GM23338 (cell line): Measurements from ENCODE around the gene UHMK1. TPM values are rescaled to one million over a fixed set of nuclear protein-coding genes. Genes with fewer than 3 reads are reported as not detected.

Experiments used
- ATAC-seq: fragments of 200-7000 bp; cut with Tn5 transposase; 3 replicates; pipeline ENCODE4 v1.9.1; 2020
- DNase-seq: peaks from one replicate; pipeline ENCODE4 v3.0.0-alpha.2; 2015; ENCODE audit warnings: low spot score
- H2AFZ ChIP-seq: fragments of 200-600 bp; sonication (generic); 2 replicates; pipeline ENCODE4 v1.8.0; 2016; ENCODE audit warnings: antibody characterized with exemption, mild to moderate bottlenecking, moderate library complexity
- H3F3A ChIP-seq: fragments of 200-600 bp; sonication (generic); replicated peaks from 2 replicates; pipeline ENCODE4 v1.8.0; 2017; ENCODE audit warnings: antibody characterized with exemption, mixed run types, low read depth
- H3K27ac ChIP-seq: fragments of 200-600 bp; sonication (generic); 2 replicates; pipeline ENCODE4 v1.6.1; 2016; ENCODE audit warnings: low read depth
- H3K27me3 ChIP-seq: fragments of 200-600 bp; sonication (generic); 2 replicates; pipeline ENCODE4 v1.8.0; 2016; ENCODE audit warnings: mild to moderate bottlenecking, mixed run types, moderate library complexity; ENCODE audit not compliant: insufficient read depth
- H3K36me3 ChIP-seq: fragments of 200-600 bp; sonication (generic); 2 replicates; pipeline ENCODE4 v1.8.0; 2016; ENCODE audit warnings: mild to moderate bottlenecking; ENCODE audit not compliant: insufficient read depth
- H3K4me1 ChIP-seq: fragments of 200-600 bp; sonication (generic); 2 replicates; pipeline ENCODE4 v1.8.0; 2016; ENCODE audit warnings: mild to moderate bottlenecking, moderate library complexity; ENCODE audit not compliant: insufficient read depth
- H3K4me2 ChIP-seq: fragments of 200-600 bp; sonication (generic); 2 replicates; pipeline ENCODE4 v1.7.1; 2017; ENCODE audit warnings: mixed run types
- H3K4me3 ChIP-seq: fragments of 200-600 bp; sonication (generic); 2 replicates; pipeline ENCODE4 v1.6.1; 2016; ENCODE audit warnings: mixed run types
- H3K79me2 ChIP-seq: fragments of 200-600 bp; sonication (generic); replicated peaks from 2 replicates; pipeline ENCODE4 v1.8.0; 2017; ENCODE audit warnings: mild to moderate bottlenecking; ENCODE audit not compliant: insufficient read depth
- H3K9me2 ChIP-seq: fragments of 200-600 bp; sonication (generic); 2 replicates; pipeline ENCODE4 v1.8.0; 2017; ENCODE audit not compliant: insufficient read depth
- H4K20me1 ChIP-seq: fragments of 200-600 bp; sonication (generic); replicated peaks from 2 replicates; pipeline ENCODE4 v1.8.0; 2017; ENCODE audit warnings: mild to moderate bottlenecking; ENCODE audit not compliant: insufficient read depth
- H3K27ac Mint-ChIP-seq: 2 replicates; pipeline ENCODE4 v1.8.0; 2020; ENCODE audit warnings: inconsistent platforms, mild to moderate bottlenecking, moderate library complexity, mixed read lengths
- H3K27me3 Mint-ChIP-seq: 3 replicates; pipeline ENCODE4 v1.8.0; 2022; ENCODE audit warnings: low read depth, mild to moderate bottlenecking, moderate library complexity, mixed read lengths, inconsistent platforms; ENCODE audit not compliant: insufficient read depth, poor library complexity
- H3K36me3 Mint-ChIP-seq: 3 replicates; pipeline ENCODE4 v1.8.0; 2021; ENCODE audit warnings: low read depth, mild to moderate bottlenecking, inconsistent platforms, moderate library complexity, mixed read lengths
- H3K4me1 Mint-ChIP-seq: 3 replicates; pipeline ENCODE4 v1.8.0; 2020; ENCODE audit warnings: mild to moderate bottlenecking, inconsistent platforms, mixed read lengths
- H3K4me3 Mint-ChIP-seq: 3 replicates; pipeline ENCODE4 v1.8.0; 2021; ENCODE audit warnings: moderate library complexity, mild to moderate bottlenecking, inconsistent platforms, mixed read lengths
- H3K9me3 Mint-ChIP-seq: 3 replicates; pipeline ENCODE4 v1.8.0; 2020; ENCODE audit warnings: moderate library complexity, mild to moderate bottlenecking, inconsistent platforms, mixed read lengths
- CREB1 ChIP-seq: fragments of 250-450 bp; sonication (Bioruptor Pico); IDR thresholded peaks from 2 replicates; pipeline ENCODE4 v1.5.0; 2020; ENCODE audit warnings: low read depth, mild to moderate bottlenecking, moderate library complexity
- EZH2 ChIP-seq: fragments of 200-600 bp; sonication (generic); IDR thresholded peaks from one replicate; pipeline ENCODE4 v1.8.0; 2017; ENCODE audit warnings: antibody characterized with exemption, mild to moderate bottlenecking, low read depth; ENCODE audit not compliant: unreplicated experiment
- JUNB ChIP-seq: IDR thresholded peaks from one replicate; pipeline ENCODE4 v1.6.1; 2016; ENCODE audit warnings: antibody characterized with exemption; ENCODE audit not compliant: unreplicated experiment
- POLR2AphosphoS5 ChIP-seq: IDR thresholded peaks from 2 replicates; pipeline ENCODE4 v1.6.1; 2016; ENCODE audit warnings: antibody characterized with exemption, low read depth
- STAT1 ChIP-seq: IDR thresholded peaks from one replicate; pipeline ENCODE4 v1.6.1; 2016; ENCODE audit warnings: antibody characterized with exemption; ENCODE audit not compliant: unreplicated experiment
- ZNF114 ChIP-seq: fragments of 250-450 bp; sonication (Bioruptor Pico); IDR thresholded peaks from 2 replicates; pipeline ENCODE4 v1.5.0; 2020; ENCODE audit warnings: mild to moderate bottlenecking, moderate library complexity
- polyA plus RNA-seq: library from polyadenylated mRNA; unstranded; fragments of >200 nt; fragmentation: Nextera tagmentation; extraction: Ambion mirVana; gene quantifications from 2 replicates; pipeline ENCODE4 v1.2.1, GENCODE V29; 2016
- total RNA-seq: library from RNA; depleted of rRNA; stranded (reverse); fragments of >200 nt; shearing (Covaris generic); gene quantifications from 2 replicates; pipeline ENCODE4 v1.2.3, GENCODE V29; 2014
- TF ChIP-seq, protein P1 (sequence below): fragments of 250-450 bp; sonication (Bioruptor Pico); IDR thresholded peaks from 2 replicates; pipeline ENCODE4 v1.5.0; 2020; ENCODE audit warnings: mild to moderate bottlenecking, moderate library complexity

The UHMK1 gene
- total and polyA plus RNA-seq, 2 experiments from 2014 or later, result 8.6 to 28.3 TPM

DNA sequence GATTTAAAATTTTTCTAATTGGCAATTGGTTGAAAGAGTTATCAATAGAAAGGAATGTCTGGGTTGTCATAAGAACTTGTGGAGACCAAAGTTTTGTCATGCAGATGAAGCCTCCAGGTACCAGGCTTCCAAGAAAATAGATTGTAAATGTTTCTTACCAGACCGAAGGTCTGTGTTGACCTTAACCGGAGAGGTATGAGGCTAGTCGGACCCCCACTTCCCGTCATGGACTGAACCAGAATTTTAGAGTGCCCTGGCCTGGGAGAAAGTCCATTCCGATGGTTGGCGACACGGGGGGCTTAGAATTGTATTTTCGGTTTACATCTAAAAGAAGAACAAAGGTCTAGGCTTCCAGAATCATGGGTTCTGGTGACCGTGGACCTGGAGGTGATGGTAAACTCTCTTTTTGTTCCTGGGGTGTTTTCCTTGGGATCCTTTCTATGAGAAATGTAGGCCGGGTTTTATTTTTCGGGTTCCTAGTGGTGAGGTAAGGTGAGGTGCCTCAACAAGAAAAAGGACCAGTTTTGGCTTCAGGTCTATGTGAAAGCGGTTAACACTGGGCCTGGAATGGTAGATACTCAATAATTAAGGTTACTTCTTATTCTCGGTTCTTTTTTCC is 405 bp upstream of the UHMK1 start (continued):
- TF ChIP-seq EZH2, result no peak
- TF ChIP-seq ZNF114 (CRISPR knock-in tag), result no peak
- TF ChIP-seq CREB1 (CRISPR knock-in tag), result no peak
- TF ChIP-seq JUNB, result no peak
- TF ChIP-seq POLR2AphosphoS5, result no peak
- no peak for TF ChIP-seq STAT1

DNA sequence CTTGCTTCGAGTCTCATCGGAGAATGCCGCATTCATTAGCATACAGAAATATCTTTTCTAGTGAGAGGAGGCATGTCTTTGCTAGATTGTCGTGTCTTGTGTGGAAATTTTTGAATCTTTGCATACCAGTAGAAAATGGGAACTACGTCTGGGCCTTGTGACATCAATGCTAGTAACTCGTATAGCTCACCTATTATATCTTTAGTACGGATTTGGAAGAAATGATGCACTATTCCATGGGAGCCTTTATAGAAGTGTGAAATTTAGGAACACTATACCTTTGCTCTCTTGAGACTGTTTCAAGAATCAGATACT is 835 bp downstream of the UHMK1 start:
- DNase-seq (no peak), ATAC-seq (no peak)
- peaks cover 31% of the 10 kb centered on the region for H3K36me3 ChIP-seq
- no peak for TF ChIP-seq STAT1
- no peak for TF ChIP-seq JUNB
- H3K4me2 ChIP-seq, result peak overlapping the region; percentile 97
- peaks cover 52% of the 10 kb centered on the region for H3K79me2 ChIP-seq
- H3K9me2 ChIP-seq, result peaks cover 14% of the 10 kb centered on the region
- H3K27ac Mint-ChIP-seq, result peak overlapping the region; percentile 84; the same call in 1 of the 2 replicates
- peaks cover 17% of the 10 kb centered on the region; the same call in 2 of the 3 replicates for H3K4me1 Mint-ChIP-seq
- peaks cover 25% of the 10 kb centered on the region for H3K36me3 Mint-ChIP-seq
- H2AFZ ChIP-seq, result no peak overlapping the region
- H3K9me3 Mint-ChIP-seq, result peaks cover 2% of the 10 kb centered on the region; the same call in 2 of the 3 replicates
- H3K4me3 ChIP-seq, result peak overlapping the region; percentile 99
- no peak overlapping the region for H3K27ac ChIP-seq
- H3K4me1 ChIP-seq, result peaks cover 25% of the 10 kb centered on the region
- H3F3A ChIP-seq, result no peaks in the 10 kb centered on the region
- no peaks in the 10 kb centered on the region for H3K27me3 ChIP-seq
- peaks cover 9% of the 10 kb centered on the region for H3K27me3 Mint-ChIP-seq
- peaks cover 40% of the 10 kb centered on the region for H4K20me1 ChIP-seq
- peak overlapping the region; percentile 91 for H3K4me3 Mint-ChIP-seq

DNA sequence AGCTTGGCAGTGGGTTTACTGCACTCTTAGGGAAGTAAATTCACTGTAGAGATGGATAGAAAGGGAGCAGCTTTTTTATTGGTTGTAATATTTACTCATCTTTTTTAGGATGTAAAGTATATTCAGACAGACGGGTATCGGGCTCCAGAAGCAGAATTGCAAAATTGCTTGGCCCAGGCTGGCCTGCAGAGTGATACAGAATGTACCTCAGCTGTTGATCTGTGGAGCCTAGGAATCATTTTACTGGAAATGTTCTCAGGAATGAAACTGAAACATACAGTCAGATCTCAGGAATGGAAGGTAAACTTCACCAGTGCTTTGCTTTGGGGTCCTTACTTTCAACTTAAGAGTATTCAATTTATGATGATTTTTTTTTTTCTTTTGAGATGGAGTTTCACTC is 3.2 kb downstream of the UHMK1 start:
- H3K79me2 ChIP-seq, result peaks cover 52% of the 10 kb centered on the region
- H3K9me2 ChIP-seq, result peaks cover 7% of the 10 kb centered on the region
- Mint-ChIP-seq H3K4me1 (peaks cover 13% of the 10 kb centered on the region; the same call in 2 of the 3 replicates), H3K36me3 (peaks cover 39% of the 10 kb centered on the region), H3K27ac (no peak overlapping the region), H3K9me3 (peaks cover 2% of the 10 kb centered on the region; the same call in 2 of the 3 replicates), H3K4me3 (no peak overlapping the region), H3K27me3 (peaks cover 9% of the 10 kb centered on the region)
- peaks cover 40% of the 10 kb centered on the region for H4K20me1 ChIP-seq
- no peak overlapping the region for H3K4me3 ChIP-seq
- no peak overlapping the region for H3K27ac ChIP-seq
- H3K27me3 ChIP-seq, result no peaks in the 10 kb centered on the region
- ATAC-seq (no peak), DNase-seq (no peak)
- H3K4me1 ChIP-seq, result peaks cover 17% of the 10 kb centered on the region
- peaks cover 51% of the 10 kb centered on the region for H3K36me3 ChIP-seq
- TF ChIP-seq ZNF114 (CRISPR knock-in tag) (no peak), STAT1 (no peak)
- TF ChIP-seq, protein P1, sequence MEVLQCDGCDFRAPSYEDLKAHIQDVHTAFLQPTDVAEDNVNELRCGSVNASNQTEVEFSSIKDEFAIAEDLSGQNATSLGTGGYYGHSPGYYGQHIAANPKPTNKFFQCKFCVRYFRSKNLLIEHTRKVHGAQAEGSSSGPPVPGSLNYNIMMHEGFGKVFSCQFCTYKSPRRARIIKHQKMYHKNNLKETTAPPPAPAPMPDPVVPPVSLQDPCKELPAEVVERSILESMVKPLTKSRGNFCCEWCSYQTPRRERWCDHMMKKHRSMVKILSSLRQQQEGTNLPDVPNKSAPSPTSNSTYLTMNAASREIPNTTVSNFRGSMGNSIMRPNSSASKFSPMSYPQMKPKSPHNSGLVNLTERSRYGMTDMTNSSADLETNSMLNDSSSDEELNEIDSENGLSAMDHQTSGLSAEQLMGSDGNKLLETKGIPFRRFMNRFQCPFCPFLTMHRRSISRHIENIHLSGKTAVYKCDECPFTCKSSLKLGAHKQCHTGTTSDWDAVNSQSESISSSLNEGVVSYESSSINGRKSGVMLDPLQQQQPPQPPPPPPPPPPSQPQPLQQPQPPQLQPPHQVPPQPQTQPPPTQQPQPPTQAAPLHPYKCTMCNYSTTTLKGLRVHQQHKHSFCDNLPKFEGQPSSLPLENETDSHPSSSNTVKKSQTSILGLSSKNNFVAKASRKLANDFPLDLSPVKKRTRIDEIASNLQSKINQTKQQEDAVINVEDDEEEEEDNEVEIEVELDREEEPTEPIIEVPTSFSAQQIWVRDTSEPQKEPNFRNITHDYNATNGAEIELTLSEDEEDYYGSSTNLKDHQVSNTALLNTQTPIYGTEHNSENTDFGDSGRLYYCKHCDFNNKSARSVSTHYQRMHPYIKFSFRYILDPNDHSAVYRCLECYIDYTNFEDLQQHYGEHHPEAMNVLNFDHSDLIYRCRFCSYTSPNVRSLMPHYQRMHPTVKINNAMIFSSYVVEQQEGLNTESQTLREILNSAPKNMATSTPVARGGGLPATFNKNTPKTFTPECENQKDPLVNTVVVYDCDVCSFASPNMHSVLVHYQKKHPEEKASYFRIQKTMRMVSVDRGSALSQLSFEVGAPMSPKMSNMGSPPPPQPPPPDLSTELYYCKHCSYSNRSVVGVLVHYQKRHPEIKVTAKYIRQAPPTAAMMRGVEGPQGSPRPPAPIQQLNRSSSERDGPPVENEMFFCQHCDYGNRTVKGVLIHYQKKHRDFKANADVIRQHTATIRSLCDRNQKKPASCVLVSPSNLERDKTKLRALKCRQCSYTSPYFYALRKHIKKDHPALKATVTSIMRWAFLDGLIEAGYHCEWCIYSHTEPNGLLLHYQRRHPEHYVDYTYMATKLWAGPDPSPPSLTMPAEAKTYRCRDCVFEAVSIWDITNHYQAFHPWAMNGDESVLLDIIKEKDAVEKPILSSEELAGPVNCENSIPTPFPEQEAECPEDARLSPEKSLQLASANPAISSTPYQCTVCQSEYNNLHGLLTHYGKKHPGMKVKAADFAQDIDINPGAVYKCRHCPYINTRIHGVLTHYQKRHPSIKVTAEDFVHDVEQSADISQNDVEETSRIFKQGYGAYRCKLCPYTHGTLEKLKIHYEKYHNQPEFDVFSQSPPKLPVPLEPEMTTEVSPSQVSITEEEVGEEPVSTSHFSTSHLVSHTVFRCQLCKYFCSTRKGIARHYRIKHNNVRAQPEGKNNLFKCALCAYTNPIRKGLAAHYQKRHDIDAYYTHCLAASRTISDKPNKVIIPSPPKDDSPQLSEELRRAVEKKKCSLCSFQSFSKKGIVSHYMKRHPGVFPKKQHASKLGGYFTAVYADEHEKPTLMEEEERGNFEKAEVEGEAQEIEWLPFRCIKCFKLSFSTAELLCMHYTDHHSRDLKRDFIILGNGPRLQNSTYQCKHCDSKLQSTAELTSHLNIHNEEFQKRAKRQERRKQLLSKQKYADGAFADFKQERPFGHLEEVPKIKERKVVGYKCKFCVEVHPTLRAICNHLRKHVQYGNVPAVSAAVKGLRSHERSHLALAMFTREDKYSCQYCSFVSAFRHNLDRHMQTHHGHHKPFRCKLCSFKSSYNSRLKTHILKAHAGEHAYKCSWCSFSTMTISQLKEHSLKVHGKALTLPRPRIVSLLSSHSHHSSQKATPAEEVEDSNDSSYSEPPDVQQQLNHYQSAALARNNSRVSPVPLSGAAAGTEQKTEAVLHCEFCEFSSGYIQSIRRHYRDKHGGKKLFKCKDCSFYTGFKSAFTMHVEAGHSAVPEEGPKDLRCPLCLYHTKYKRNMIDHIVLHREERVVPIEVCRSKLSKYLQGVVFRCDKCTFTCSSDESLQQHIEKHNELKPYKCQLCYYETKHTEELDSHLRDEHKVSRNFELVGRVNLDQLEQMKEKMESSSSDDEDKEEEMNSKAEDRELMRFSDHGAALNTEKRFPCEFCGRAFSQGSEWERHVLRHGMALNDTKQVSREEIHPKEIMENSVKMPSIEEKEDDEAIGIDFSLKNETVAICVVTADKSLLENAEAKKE (CRISPR knock-in tag), result no peak
- H3K4me2 ChIP-seq, result no peak overlapping the region
- no peak overlapping the region for H2AFZ ChIP-seq
- H3F3A ChIP-seq, result no peaks in the 10 kb centered on the region
